Testis (tissue), 2 donors: ENCODE results near the gene CD226.

Experiments
- POLR2A ChIP-seq: fragments of 450-650 bp; IDR thresholded peaks from one replicate; pipeline ENCODE4 v1.6.1; 2017; ENCODE audit warnings: antibody characterized with exemption, mild to moderate bottlenecking, moderate library complexity
- TF ChIP-seq, protein P1 (sequence below), 3 experiments: fragments of 450-650 bp in 2 of 3; fragments of 200-600 bp in 1 of 3; sonication (generic) in 1 of 3; IDR thresholded peaks; one replicate each; pipeline ENCODE4 v1.5.1; 2016 to 2019; ENCODE audit warnings: antibody characterized with exemption in 3 of 3, mild to moderate bottlenecking in 2 of 3, moderate library complexity in 1 of 3

DNA sequence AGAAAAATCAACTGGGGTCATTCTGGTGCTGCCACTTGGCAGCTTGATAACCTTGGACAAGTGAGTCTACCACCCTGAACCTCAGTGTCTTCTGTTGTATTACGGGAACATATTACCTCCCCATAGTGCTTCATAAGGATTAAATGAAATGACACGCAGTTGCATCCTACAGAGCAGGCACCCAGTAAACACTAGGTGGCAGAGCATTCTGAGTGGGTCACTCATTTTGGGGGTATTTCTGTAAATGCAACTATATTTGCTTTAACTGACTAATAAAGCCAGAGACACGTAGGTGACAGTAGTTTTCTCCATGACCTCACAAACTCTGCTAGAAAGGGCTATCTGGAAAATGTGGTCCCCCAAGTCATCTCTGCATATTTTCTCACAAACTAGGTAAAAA is 4.7 kb downstream of the CD226 start:
- no peak for TF ChIP-seq POLR2A
- TF ChIP-seq, protein P1, sequence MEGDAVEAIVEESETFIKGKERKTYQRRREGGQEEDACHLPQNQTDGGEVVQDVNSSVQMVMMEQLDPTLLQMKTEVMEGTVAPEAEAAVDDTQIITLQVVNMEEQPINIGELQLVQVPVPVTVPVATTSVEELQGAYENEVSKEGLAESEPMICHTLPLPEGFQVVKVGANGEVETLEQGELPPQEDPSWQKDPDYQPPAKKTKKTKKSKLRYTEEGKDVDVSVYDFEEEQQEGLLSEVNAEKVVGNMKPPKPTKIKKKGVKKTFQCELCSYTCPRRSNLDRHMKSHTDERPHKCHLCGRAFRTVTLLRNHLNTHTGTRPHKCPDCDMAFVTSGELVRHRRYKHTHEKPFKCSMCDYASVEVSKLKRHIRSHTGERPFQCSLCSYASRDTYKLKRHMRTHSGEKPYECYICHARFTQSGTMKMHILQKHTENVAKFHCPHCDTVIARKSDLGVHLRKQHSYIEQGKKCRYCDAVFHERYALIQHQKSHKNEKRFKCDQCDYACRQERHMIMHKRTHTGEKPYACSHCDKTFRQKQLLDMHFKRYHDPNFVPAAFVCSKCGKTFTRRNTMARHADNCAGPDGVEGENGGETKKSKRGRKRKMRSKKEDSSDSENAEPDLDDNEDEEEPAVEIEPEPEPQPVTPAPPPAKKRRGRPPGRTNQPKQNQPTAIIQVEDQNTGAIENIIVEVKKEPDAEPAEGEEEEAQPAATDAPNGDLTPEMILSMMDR (IDR thresholded peaks at IDR 0.05), result no peak
